Neural cell (in vitro differentiated cells): ENCODE results near the gene TGIF2. TPM values are rescaled to one million over a fixed set of nuclear protein-coding genes. Genes with fewer than 3 reads are reported as not detected.

Source experiments
- H2AFZ ChIP-seq: fragments of 200-600, 300-800 bp; sonication (generic), shearing (Covaris generic); 2 replicates; pipeline ENCODE4 v1.6.0; 2014; ENCODE audit warnings: low read depth, mild to moderate bottlenecking, antibody characterized with exemption, low read length, moderate library complexity
- H3F3A ChIP-seq: fragments of 200-600 bp; shearing (Covaris generic); 2 replicates; pipeline ENCODE4 v1.6.1; 2016; ENCODE audit warnings: mild to moderate bottlenecking, moderate library complexity, mixed read lengths, antibody characterized with exemption, low read length; ENCODE audit not compliant: insufficient read depth, poor library complexity, severe bottlenecking
- H3K27ac ChIP-seq: fragments of 200-600, 300-800 bp; sonication (generic), shearing (Covaris generic); 2 replicates; pipeline ENCODE4 v1.5.1; 2014; ENCODE audit warnings: mild to moderate bottlenecking, low read length, moderate library complexity
- H3K27me3 ChIP-seq: fragments of 300-800, 200-600 bp; sonication (generic), shearing (Covaris generic); 2 replicates; pipeline ENCODE4 v1.6.0; 2014; ENCODE audit warnings: mild to moderate bottlenecking, low read depth, low read length, moderate library complexity; ENCODE audit not compliant: insufficient read depth
- H3K36me3 ChIP-seq: fragments of 300-800, 200-600 bp; sonication (generic), shearing (Covaris generic); 2 replicates; pipeline ENCODE4 v1.5.1; 2014; ENCODE audit warnings: mild to moderate bottlenecking, antibody characterized with exemption, low read length, moderate library complexity; ENCODE audit not compliant: insufficient read depth
- H3K4me2 ChIP-seq: fragments of 300-800, 200-600 bp; sonication (generic), shearing (Covaris generic); 2 replicates; pipeline ENCODE4 v1.6.0; 2014; ENCODE audit warnings: mild to moderate bottlenecking, low read length
- H3K4me3 ChIP-seq: fragments of 300-800, 200-600 bp; sonication (generic), shearing (Covaris generic); 2 replicates; pipeline ENCODE4 v1.5.1; 2014; ENCODE audit warnings: mild to moderate bottlenecking, low read length, moderate library complexity
- H3K79me2 ChIP-seq: fragments of 200-600 bp; shearing (Covaris generic); replicated peaks from 2 replicates; pipeline ENCODE4 v1.6.0; 2014; ENCODE audit warnings: mild to moderate bottlenecking, low read length, moderate library complexity; ENCODE audit not compliant: insufficient read depth
- H3K9ac ChIP-seq: fragments of 300-800, 200-600 bp; sonication (generic), shearing (Covaris generic); 2 replicates; pipeline ENCODE4 v1.6.1; 2016; ENCODE audit warnings: mild to moderate bottlenecking, low read length, mixed read lengths
- H3K9me2 ChIP-seq: fragments of 200-600 bp; shearing (Covaris generic); 2 replicates; pipeline ENCODE4 v1.6.1; 2016; ENCODE audit warnings: mild to moderate bottlenecking, low read length, mixed read lengths; ENCODE audit not compliant: insufficient read depth
- H3K9me3 ChIP-seq: fragments of 200-600, 300-800 bp; sonication (generic), shearing (Covaris generic); 2 replicates; pipeline ENCODE4 v1.6.1; 2016; ENCODE audit warnings: mild to moderate bottlenecking, mixed run types, low read length, moderate library complexity, mixed read lengths
- H4K20me1 ChIP-seq: fragments of 200-600 bp; shearing (Covaris generic); 2 replicates; pipeline ENCODE4 v1.6.1; 2016; ENCODE audit warnings: mild to moderate bottlenecking, mixed run types; ENCODE audit not compliant: insufficient read depth
- EP300 ChIP-seq: fragments of 450-650 bp; conservative IDR thresholded peaks from 2 replicates; pipeline ENCODE4 v1.6.1; 2014; ENCODE audit warnings: antibody characterized with exemption, mild to moderate bottlenecking, moderate library complexity; ENCODE audit not compliant: poor library complexity, severe bottlenecking
- EZH2 ChIP-seq: fragments of 200-600, 300-800 bp; shearing (Covaris generic), sonication (generic); IDR thresholded peaks from 2 replicates; pipeline ENCODE4 v1.6.1; 2014; ENCODE audit warnings: antibody characterized with exemption, low read length, borderline replicate concordance, mild to moderate bottlenecking; ENCODE audit not compliant: insufficient read depth, poor library complexity, severe bottlenecking
- MXI1 ChIP-seq: fragments of 450-650 bp; conservative IDR thresholded peaks from 2 replicates; pipeline ENCODE4 v1.6.1; 2014; ENCODE audit warnings: antibody characterized with exemption, mild to moderate bottlenecking; ENCODE audit not compliant: poor library complexity, severe bottlenecking
- POLR2AphosphoS5 ChIP-seq: IDR thresholded peaks from 2 replicates; pipeline ENCODE4 v1.6.1; 2012
- RAD21 ChIP-seq: fragments of 450-650 bp; conservative IDR thresholded peaks from 2 replicates; pipeline ENCODE4 v1.6.1; 2014; ENCODE audit warnings: antibody characterized with exemption, mild to moderate bottlenecking, moderate library complexity
- SMC3 ChIP-seq: fragments of 450-650 bp; conservative IDR thresholded peaks from 2 replicates; pipeline ENCODE4 v1.6.1; 2014; ENCODE audit warnings: antibody characterized with exemption, mild to moderate bottlenecking, moderate library complexity; ENCODE audit not compliant: poor library complexity
- TAF1 ChIP-seq: IDR thresholded peaks from 2 replicates; pipeline ENCODE4 v1.6.1; 2012; ENCODE audit warnings: low read depth
- polyA plus RNA-seq: library from polyadenylated mRNA; depleted of rRNA; stranded (reverse); fragments of >200 nt; gene quantifications from 2 replicates; pipeline ENCODE4 v1.2.3, GENCODE V29; 2014
- small RNA-seq, 3 experiments: library from RNA; depleted of rRNA; stranded (forward); fragments of <200 nt; gene quantifications; one replicate each; pipeline ENCODE3, GENCODE V24; 2012
- TF ChIP-seq, protein P1 (sequence below): IDR thresholded peaks from 2 replicates; pipeline ENCODE4 v1.6.1; 2012; ENCODE audit warnings: borderline replicate concordance
- TF ChIP-seq, protein P2 (sequence below): fragments of 450-650 bp; IDR thresholded peaks from 2 replicates; pipeline ENCODE4 v1.5.1; 2014; ENCODE audit warnings: antibody characterized with exemption, mild to moderate bottlenecking, moderate library complexity; ENCODE audit not compliant: poor library complexity, severe bottlenecking

TGIF2 gene
- polyA plus RNA-seq, 1 donor from 2014 or later = 3.3 TPM

DNA sequence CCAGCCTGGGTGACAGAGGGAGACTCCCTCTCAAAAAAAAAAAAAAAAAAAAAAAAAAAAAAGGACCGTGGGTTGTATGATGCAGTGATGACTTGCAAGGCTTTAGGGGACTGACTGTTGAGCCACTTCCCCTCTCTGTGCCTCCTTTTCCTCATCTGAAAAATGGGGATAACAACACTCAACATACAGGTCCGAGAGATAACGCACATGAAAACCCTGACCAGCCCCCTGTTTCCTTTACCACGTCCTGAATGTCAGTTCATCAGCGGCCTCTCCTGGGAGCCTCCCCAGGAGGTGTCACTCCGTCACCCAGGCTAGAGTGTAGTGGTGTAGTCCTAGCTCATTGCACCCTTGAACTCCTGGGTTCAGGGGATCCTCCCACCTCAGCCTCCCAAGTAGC, 68.7 kb downstream of the TGIF2 start:
- Histone ChIP-seq H3F3A (no peaks in the 10 kb centered on the region), H3K27me3 (no peaks in the 10 kb centered on the region), H3K4me3 (no peak overlapping the region), H3K36me3 (no peaks in the 10 kb centered on the region), H3K79me2 (no peaks in the 10 kb centered on the region), H3K9me2 (no peaks in the 10 kb centered on the region), H3K9me3 (no peaks in the 10 kb centered on the region), H3K27ac (no peak overlapping the region), H2AFZ (no peak overlapping the region), H4K20me1 (no peaks in the 10 kb centered on the region), H3K4me2 (no peak overlapping the region), H3K9ac (no peak overlapping the region)
- TF ChIP-seq SMC3 = no peak
- TF ChIP-seq MXI1 = no peak
- TF ChIP-seq EP300 = no peak
- TF ChIP-seq, protein P1, sequence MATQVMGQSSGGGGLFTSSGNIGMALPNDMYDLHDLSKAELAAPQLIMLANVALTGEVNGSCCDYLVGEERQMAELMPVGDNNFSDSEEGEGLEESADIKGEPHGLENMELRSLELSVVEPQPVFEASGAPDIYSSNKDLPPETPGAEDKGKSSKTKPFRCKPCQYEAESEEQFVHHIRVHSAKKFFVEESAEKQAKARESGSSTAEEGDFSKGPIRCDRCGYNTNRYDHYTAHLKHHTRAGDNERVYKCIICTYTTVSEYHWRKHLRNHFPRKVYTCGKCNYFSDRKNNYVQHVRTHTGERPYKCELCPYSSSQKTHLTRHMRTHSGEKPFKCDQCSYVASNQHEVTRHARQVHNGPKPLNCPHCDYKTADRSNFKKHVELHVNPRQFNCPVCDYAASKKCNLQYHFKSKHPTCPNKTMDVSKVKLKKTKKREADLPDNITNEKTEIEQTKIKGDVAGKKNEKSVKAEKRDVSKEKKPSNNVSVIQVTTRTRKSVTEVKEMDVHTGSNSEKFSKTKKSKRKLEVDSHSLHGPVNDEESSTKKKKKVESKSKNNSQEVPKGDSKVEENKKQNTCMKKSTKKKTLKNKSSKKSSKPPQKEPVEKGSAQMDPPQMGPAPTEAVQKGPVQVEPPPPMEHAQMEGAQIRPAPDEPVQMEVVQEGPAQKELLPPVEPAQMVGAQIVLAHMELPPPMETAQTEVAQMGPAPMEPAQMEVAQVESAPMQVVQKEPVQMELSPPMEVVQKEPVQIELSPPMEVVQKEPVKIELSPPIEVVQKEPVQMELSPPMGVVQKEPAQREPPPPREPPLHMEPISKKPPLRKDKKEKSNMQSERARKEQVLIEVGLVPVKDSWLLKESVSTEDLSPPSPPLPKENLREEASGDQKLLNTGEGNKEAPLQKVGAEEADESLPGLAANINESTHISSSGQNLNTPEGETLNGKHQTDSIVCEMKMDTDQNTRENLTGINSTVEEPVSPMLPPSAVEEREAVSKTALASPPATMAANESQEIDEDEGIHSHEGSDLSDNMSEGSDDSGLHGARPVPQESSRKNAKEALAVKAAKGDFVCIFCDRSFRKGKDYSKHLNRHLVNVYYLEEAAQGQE = no peak
- no peak for TF ChIP-seq EZH2
- no peak for TF ChIP-seq TAF1
- TF ChIP-seq POLR2AphosphoS5 = no peak
- TF ChIP-seq, protein P2, sequence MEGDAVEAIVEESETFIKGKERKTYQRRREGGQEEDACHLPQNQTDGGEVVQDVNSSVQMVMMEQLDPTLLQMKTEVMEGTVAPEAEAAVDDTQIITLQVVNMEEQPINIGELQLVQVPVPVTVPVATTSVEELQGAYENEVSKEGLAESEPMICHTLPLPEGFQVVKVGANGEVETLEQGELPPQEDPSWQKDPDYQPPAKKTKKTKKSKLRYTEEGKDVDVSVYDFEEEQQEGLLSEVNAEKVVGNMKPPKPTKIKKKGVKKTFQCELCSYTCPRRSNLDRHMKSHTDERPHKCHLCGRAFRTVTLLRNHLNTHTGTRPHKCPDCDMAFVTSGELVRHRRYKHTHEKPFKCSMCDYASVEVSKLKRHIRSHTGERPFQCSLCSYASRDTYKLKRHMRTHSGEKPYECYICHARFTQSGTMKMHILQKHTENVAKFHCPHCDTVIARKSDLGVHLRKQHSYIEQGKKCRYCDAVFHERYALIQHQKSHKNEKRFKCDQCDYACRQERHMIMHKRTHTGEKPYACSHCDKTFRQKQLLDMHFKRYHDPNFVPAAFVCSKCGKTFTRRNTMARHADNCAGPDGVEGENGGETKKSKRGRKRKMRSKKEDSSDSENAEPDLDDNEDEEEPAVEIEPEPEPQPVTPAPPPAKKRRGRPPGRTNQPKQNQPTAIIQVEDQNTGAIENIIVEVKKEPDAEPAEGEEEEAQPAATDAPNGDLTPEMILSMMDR = no peak
- no peak for TF ChIP-seq RAD21

Small RNA genes within 50 kb of the gene (small RNA-seq; reads per million reads assigned to genes)
- gene RF00017 = 0 reads per million in 3 experiments

Other genes starting within 250 kb of the TGIF2 start
- gene MYL9, start 32.1 kb upstream of the TGIF2 start, polyA plus RNA-seq = not detected in 2 replicates
- 187 and 205 TPM in 2 replicates for gene RAB5IF, start 32.2 kb downstream of the TGIF2 start, polyA plus RNA-seq
- gene SLA2, start 72.6 kb downstream of the TGIF2 start, polyA plus RNA-seq = 0.33 TPM in 1 of 2 replicates, not detected in the other
- gene NDRG3, start 172.5 kb downstream of the TGIF2 start, polyA plus RNA-seq = 53.7 and 61.0 TPM in 2 replicates
- gene DSN1, start 200.2 kb downstream of the TGIF2 start, polyA plus RNA-seq = 8.1 and 12.5 TPM in 2 replicates